Glutamatergic neuron (in vitro differentiated cells): ENCODE data around the gene PEX14. TPM values are rescaled to one million over a fixed set of nuclear protein-coding genes. Genes with fewer than 3 reads are reported as not detected.

Source experiments
- DNase-seq: peaks from one replicate; pipeline ENCODE4 v3.0.0; 2022
- H3K27ac Mint-ChIP-seq: one replicate; pipeline ENCODE4 v1.8.0; 2020; ENCODE audit warnings: mild to moderate bottlenecking, mixed read lengths, inconsistent platforms; ENCODE audit not compliant: unreplicated experiment
- H3K27me3 Mint-ChIP-seq: one replicate; pipeline ENCODE4 v1.8.0; 2020; ENCODE audit warnings: mild to moderate bottlenecking, moderate library complexity, mixed read lengths, inconsistent platforms; ENCODE audit not compliant: unreplicated experiment
- H3K36me3 Mint-ChIP-seq: one replicate; pipeline ENCODE4 v1.8.0; 2020; ENCODE audit warnings: mild to moderate bottlenecking, mixed read lengths, inconsistent platforms; ENCODE audit not compliant: unreplicated experiment
- H3K4me1 Mint-ChIP-seq: one replicate; pipeline ENCODE4 v1.8.0; 2020; ENCODE audit warnings: mild to moderate bottlenecking, low read depth, mixed read lengths, inconsistent platforms; ENCODE audit not compliant: unreplicated experiment
- H3K4me3 Mint-ChIP-seq: one replicate; pipeline ENCODE4 v1.8.0; 2020; ENCODE audit warnings: mild to moderate bottlenecking, mixed read lengths, inconsistent platforms; ENCODE audit not compliant: unreplicated experiment
- H3K9me3 Mint-ChIP-seq: one replicate; pipeline ENCODE4 v1.8.0; 2020; ENCODE audit warnings: mild to moderate bottlenecking, moderate library complexity, mixed read lengths, inconsistent platforms; ENCODE audit not compliant: unreplicated experiment
- CTCF ChIP-seq: fragments of 200-600 bp; sonication (generic); IDR thresholded peaks from one replicate; pipeline ENCODE4 v1.5.0; 2021; ENCODE audit not compliant: partially characterized antibody, unreplicated experiment
- total RNA-seq: library from RNA; stranded (reverse); fragmentation: NEBNext Ultra II Directional; extraction: Animal tissue kit (Norgen Biotek cat#: 25700); gene quantifications from one replicate; pipeline ENCODE4 v1.2.1, GENCODE V29; 2021; ENCODE audit not compliant: unreplicated experiment

Gene PEX14
- total RNA-seq, 1 donor from 2014 or later, result 25.8 TPM

DNA sequence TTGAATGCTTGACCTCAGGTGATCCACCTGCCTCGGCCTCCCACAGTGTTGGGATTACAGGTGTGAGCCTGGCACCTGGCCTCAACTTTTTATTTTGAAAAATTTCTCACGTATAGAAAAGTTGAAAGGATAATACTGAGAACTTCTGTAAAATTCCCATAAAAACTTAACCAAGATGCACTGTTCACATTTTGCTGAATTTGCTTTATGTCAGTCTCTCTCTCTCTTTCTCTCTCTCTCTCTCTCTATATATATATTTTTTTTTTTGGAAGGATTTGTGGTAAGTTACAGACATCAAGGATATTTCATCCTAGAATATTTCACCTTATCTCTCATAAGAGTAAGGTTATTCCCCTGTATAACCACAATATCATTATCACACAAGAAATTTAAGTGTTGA lies 5.9 kb downstream of the PEX14 start:
- DNase-seq, result no peak
- peaks cover 4% of the 10 kb centered on the region for H3K4me1 Mint-ChIP-seq
- no peak overlapping the region for H3K4me3 Mint-ChIP-seq
- no peak for TF ChIP-seq CTCF
- H3K9me3 Mint-ChIP-seq, result peaks cover 3% of the 10 kb centered on the region
- no peak overlapping the region for H3K27ac Mint-ChIP-seq
- peaks cover 2% of the 10 kb centered on the region for H3K27me3 Mint-ChIP-seq
- H3K36me3 Mint-ChIP-seq, result peaks cover 4% of the 10 kb centered on the region

DNA sequence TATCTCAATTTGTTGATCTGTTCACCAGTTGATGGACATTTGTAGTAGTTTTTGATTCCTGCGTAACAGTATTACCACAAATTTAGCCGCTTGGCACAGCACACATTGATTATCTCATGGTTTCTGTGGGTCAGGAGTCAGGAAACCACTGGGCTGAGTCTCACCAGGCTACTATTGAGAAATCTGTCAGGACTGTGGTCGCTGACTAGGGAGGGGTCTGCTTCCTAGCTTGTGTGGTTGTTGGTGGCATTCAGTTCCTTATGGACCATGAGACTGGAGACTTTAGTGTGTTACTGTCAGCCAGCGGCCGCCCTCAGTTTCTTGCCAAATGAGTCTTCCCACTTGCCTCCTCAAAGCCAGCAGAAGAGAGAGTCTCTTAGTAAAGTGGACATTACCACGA lies 9.8 kb downstream of the PEX14 start:
- TF ChIP-seq CTCF, result no peak
- DNase-seq, result no peak
- Mint-ChIP-seq H3K4me1 (peaks cover 4% of the 10 kb centered on the region), H3K36me3 (peaks cover 4% of the 10 kb centered on the region), H3K4me3 (no peak overlapping the region), H3K9me3 (peaks cover 4% of the 10 kb centered on the region), H3K27ac (no peak overlapping the region), H3K27me3 (peaks cover under 1% of the 10 kb centered on the region)

DNA sequence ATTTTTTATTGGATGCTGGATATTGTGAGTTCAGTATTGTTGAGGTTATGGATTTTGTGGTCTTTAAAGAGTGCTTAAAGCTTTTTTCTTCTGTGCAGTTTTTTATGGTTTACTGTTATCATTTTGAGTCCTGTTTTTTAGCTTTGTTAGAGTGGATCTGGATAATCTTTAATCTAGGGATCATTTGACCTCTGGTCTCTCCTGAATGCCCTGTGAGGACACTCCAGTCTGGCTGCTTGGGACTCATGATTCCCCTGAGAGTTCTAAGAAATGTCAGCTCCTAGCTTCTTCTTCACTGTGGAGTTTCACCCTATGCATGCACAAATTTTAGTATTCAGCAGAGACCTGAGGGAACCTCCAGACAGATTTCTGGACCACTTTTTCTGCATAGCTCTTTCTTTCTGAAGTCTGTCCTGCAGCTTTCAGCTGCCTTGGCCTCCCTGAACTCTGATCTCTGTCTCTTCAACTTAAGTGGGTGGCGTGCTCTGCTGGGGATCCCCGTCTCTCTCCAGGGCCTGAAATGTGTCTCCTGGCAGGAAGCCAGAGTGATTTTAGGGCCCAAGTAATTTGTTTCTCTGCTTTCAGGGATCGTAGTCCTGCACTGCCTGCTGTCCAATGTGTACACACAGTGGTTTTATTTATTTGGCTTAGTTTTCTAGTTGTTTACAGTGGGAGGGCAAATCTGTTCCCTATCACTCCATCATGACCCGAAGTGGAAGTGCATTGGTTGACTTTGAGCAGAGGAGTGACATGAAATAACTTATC lies 14.7 kb downstream of the PEX14 start:
- H3K27me3 Mint-ChIP-seq, result peaks cover 2% of the 10 kb centered on the region
- peaks cover 4% of the 10 kb centered on the region for H3K36me3 Mint-ChIP-seq
- no peak overlapping the region for H3K4me3 Mint-ChIP-seq
- no peak overlapping the region for H3K27ac Mint-ChIP-seq
- no peak for DNase-seq
- no peak for TF ChIP-seq CTCF
- H3K4me1 Mint-ChIP-seq, result peaks cover 22% of the 10 kb centered on the region
- H3K9me3 Mint-ChIP-seq, result peaks cover 3% of the 10 kb centered on the region

GRCh38 chr1:10490286-10490970 lies 15.7 kb downstream of the PEX14 start:
- Mint-ChIP-seq H3K27me3 (peaks cover 2% of the 10 kb centered on the region), H3K4me3 (no peak overlapping the region), H3K27ac (no peak overlapping the region), H3K36me3 (no peaks in the 10 kb centered on the region), H3K4me1 (peaks cover 31% of the 10 kb centered on the region), H3K9me3 (peaks cover 3% of the 10 kb centered on the region)
- no peak for DNase-seq
- TF ChIP-seq CTCF, result no peak

GRCh38 chr1:10494418-10494753 lies 19.6 kb downstream of the PEX14 start:
- H3K4me1 Mint-ChIP-seq, result peaks cover 39% of the 10 kb centered on the region
- H3K4me3 Mint-ChIP-seq, result peak overlapping the region; percentile 75
- TF ChIP-seq CTCF, result no peak
- DNase-seq, result no peak
- no peaks in the 10 kb centered on the region for H3K36me3 Mint-ChIP-seq
- no peak overlapping the region for H3K27ac Mint-ChIP-seq
- H3K27me3 Mint-ChIP-seq, result peaks cover 3% of the 10 kb centered on the region
- peaks cover 2% of the 10 kb centered on the region for H3K9me3 Mint-ChIP-seq
